H9 (cell line): ENCODE results near the gene VASH1. TPM values are rescaled to one million over a fixed set of nuclear protein-coding genes. Genes with fewer than 3 reads are reported as not detected.

ENCODE experiments used
- DNase-seq: peaks from one replicate; pipeline ENCODE4 v3.0.0-alpha.2; 2017
- H2AFZ ChIP-seq: one replicate; pipeline ENCODE4 v1.6.1; 2013; ENCODE audit warnings: mild to moderate bottlenecking, low read length, control low read depth, moderate library complexity
- H2AK5ac ChIP-seq: 2 replicates; pipeline ENCODE4 v1.6.1; 2013; ENCODE audit warnings: low read length, control low read depth, mixed read lengths; ENCODE audit not compliant: insufficient read length
- H2BK120ac ChIP-seq: one replicate; pipeline ENCODE4 v1.6.1; 2013; ENCODE audit warnings: low read depth, mild to moderate bottlenecking, low read length, control low read depth, inconsistent platforms; ENCODE audit not compliant: poor library complexity, severe bottlenecking
- H2BK12ac ChIP-seq: 2 replicates; pipeline ENCODE4 v1.6.1; 2013; ENCODE audit warnings: low read length, control low read depth, mixed read lengths, low read depth; ENCODE audit not compliant: insufficient read length
- H2BK15ac ChIP-seq: 2 replicates; pipeline ENCODE4 v1.6.1; 2013; ENCODE audit warnings: low read depth, low read length, control low read depth
- H2BK20ac ChIP-seq: one replicate; pipeline ENCODE4 v1.6.1; 2013; ENCODE audit warnings: low read depth, mild to moderate bottlenecking, low read length, control low read depth, inconsistent platforms; ENCODE audit not compliant: poor library complexity, severe bottlenecking
- H2BK5ac ChIP-seq: 2 replicates; pipeline ENCODE4 v1.6.1; 2013; ENCODE audit warnings: low read length, control low read depth, mixed read lengths; ENCODE audit not compliant: insufficient read length
- H3K14ac ChIP-seq: 2 replicates; pipeline ENCODE4 v1.6.1; 2013; ENCODE audit warnings: low read length, control low read depth; ENCODE audit not compliant: insufficient read depth
- H3K18ac ChIP-seq: 2 replicates; pipeline ENCODE4 v1.6.1; 2013; ENCODE audit warnings: low read depth, mild to moderate bottlenecking, mixed read lengths, low read length, control low read depth; ENCODE audit not compliant: insufficient read length
- H3K23ac ChIP-seq: 2 replicates; pipeline ENCODE4 v1.6.1; 2013; ENCODE audit warnings: low read length, control low read depth, mixed read lengths, low read depth; ENCODE audit not compliant: insufficient read length
- H3K23me2 ChIP-seq: 2 replicates; pipeline ENCODE4 v1.6.1; 2013; ENCODE audit warnings: low read depth, mild to moderate bottlenecking, mixed read lengths, low read length, control low read depth; ENCODE audit not compliant: insufficient read length, poor library complexity, severe bottlenecking
- H3K27ac ChIP-seq: 2 replicates; pipeline ENCODE4 v1.5.1; 2013; ENCODE audit warnings: low read length, control low read depth, mixed read lengths, low read depth; ENCODE audit not compliant: insufficient read length
- H3K27me3 ChIP-seq: 2 replicates; pipeline ENCODE4 v1.6.1; 2013; ENCODE audit warnings: low read length, control low read depth, inconsistent platforms; ENCODE audit not compliant: insufficient read depth
- H3K4ac ChIP-seq: 2 replicates; pipeline ENCODE4 v1.6.1; 2013; ENCODE audit warnings: low read depth, mild to moderate bottlenecking, control low read depth, inconsistent platforms, low read length, moderate library complexity
- H3K4me1 ChIP-seq: 2 replicates; pipeline ENCODE4 v1.6.1; 2013; ENCODE audit warnings: low read length, control low read depth, inconsistent platforms; ENCODE audit not compliant: insufficient read depth
- H3K4me2 ChIP-seq: 2 replicates; pipeline ENCODE4 v1.6.1; 2013; ENCODE audit warnings: low read length, control low read depth, mixed read lengths; ENCODE audit not compliant: insufficient read length, insufficient read depth
- H3K56ac ChIP-seq: 2 replicates; pipeline ENCODE4 v1.6.1; 2013; ENCODE audit warnings: low read depth, mild to moderate bottlenecking, mixed read lengths, low read length, control low read depth; ENCODE audit not compliant: insufficient read length
- H3K79me1 ChIP-seq: 2 replicates; pipeline ENCODE4 v1.6.1; 2013; ENCODE audit warnings: low read depth, mild to moderate bottlenecking, moderate library complexity, low read length, control low read depth, inconsistent platforms; ENCODE audit not compliant: insufficient read depth, poor library complexity, severe bottlenecking
- H3K79me2 ChIP-seq: 2 replicates; pipeline ENCODE4 v1.6.1; 2013; ENCODE audit warnings: low read length, control low read depth, inconsistent platforms; ENCODE audit not compliant: insufficient read depth
- H3K9ac ChIP-seq: 2 replicates; pipeline ENCODE4 v1.6.1; 2013; ENCODE audit warnings: low read length, control low read depth, mixed read lengths; ENCODE audit not compliant: insufficient read length; ENCODE audit errors: extremely low read depth
- H3K9me3 ChIP-seq: one replicate; pipeline ENCODE4 v1.6.1; 2013; ENCODE audit warnings: low read depth, low read length, inconsistent platforms; ENCODE audit not compliant: control insufficient read depth
- H3T11ph ChIP-seq: one replicate; pipeline ENCODE4 v1.6.1; 2013; ENCODE audit warnings: mild to moderate bottlenecking, low read length, control low read depth, inconsistent platforms
- H4K20me1 ChIP-seq: one replicate; pipeline ENCODE4 v1.6.1; 2013; ENCODE audit not compliant: control insufficient read depth, insufficient read length, insufficient read depth
- H4K5ac ChIP-seq: 2 replicates; pipeline ENCODE4 v1.6.1; 2013; ENCODE audit warnings: low read depth, mild to moderate bottlenecking, mixed read lengths, low read length, control low read depth; ENCODE audit not compliant: insufficient read length
- H4K8ac ChIP-seq: replicated peaks from 2 replicates; pipeline ENCODE4 v1.6.1; 2013; ENCODE audit warnings: low read length, control low read depth, mixed read lengths, low read depth; ENCODE audit not compliant: insufficient read length
- H4K91ac ChIP-seq: 2 replicates; pipeline ENCODE4 v1.6.1; 2013; ENCODE audit warnings: low read depth, mild to moderate bottlenecking, moderate library complexity, mixed read lengths, low read length, control low read depth; ENCODE audit not compliant: insufficient read length
- H3K27ac Mint-ChIP-seq, 3 experiments: 2 replicates in 2 of 3; 3 replicates in 1 of 3; pipeline ENCODE4 v1.8.0; 2020 to 2021; ENCODE audit warnings: mixed read lengths in 3 of 3, mild to moderate bottlenecking in 1 of 3, moderate library complexity in 1 of 3
- H3K27me3 Mint-ChIP-seq: 2 replicates; pipeline ENCODE4 v1.8.0; 2021; ENCODE audit warnings: low read depth, mild to moderate bottlenecking, moderate library complexity, mixed read lengths
- H3K36me3 Mint-ChIP-seq, 3 experiments: 2 replicates in 2 of 3; 3 replicates in 1 of 3; pipeline ENCODE4 v1.8.0; 2020 to 2021; ENCODE audit warnings: low read depth in 3 of 3, mixed read lengths in 3 of 3; ENCODE audit not compliant: insufficient read depth in 1 of 3
- H3K4me1 Mint-ChIP-seq, 2 experiments: 2 replicates each; pipeline ENCODE4 v1.8.0; 2020; ENCODE audit warnings: mixed read lengths in 2 of 2
- H3K4me3 Mint-ChIP-seq, 2 experiments: 2 replicates in 1 of 2; 3 replicates in 1 of 2; pipeline ENCODE4 v1.8.0; 2020 to 2021; ENCODE audit warnings: mild to moderate bottlenecking in 2 of 2, mixed read lengths in 2 of 2, moderate library complexity in 1 of 2
- H3K9me3 Mint-ChIP-seq, 2 experiments: 2 replicates in 1 of 2; 3 replicates in 1 of 2; pipeline ENCODE4 v1.8.0; 2020; ENCODE audit warnings: mild to moderate bottlenecking in 2 of 2, mixed read lengths in 2 of 2, moderate library complexity in 1 of 2
- WGBS: extraction: QIAGEN DNeasy Blood & Tissue Kit; methylation state at CpG from one replicate; pipeline ENCODE4 v1.1.7; 2013; ENCODE audit warnings: missing lambda C conversion rate, low lambda C conversion rate, mixed read lengths; ENCODE audit not compliant: insufficient read length; ENCODE audit errors: extremely low coverage; 5-methylcytosine and 5-hydroxymethylcytosine counted together
- total RNA-seq: library from RNA; stranded (reverse); gene quantifications from 2 replicates; pipeline ENCODE4 v1.2.1, GENCODE V29; 2021
- TF ChIP-seq, protein P1 (sequence below): fragments of 200-600 bp; sonication (generic); conservative IDR thresholded peaks from 3 replicates; pipeline ENCODE4 v1.8.0; 2021; ENCODE audit warnings: antibody characterized with exemption, mild to moderate bottlenecking

The VASH1 gene
- total RNA-seq, 1 experiment from 2014 or later: 5.8 TPM

DNA sequence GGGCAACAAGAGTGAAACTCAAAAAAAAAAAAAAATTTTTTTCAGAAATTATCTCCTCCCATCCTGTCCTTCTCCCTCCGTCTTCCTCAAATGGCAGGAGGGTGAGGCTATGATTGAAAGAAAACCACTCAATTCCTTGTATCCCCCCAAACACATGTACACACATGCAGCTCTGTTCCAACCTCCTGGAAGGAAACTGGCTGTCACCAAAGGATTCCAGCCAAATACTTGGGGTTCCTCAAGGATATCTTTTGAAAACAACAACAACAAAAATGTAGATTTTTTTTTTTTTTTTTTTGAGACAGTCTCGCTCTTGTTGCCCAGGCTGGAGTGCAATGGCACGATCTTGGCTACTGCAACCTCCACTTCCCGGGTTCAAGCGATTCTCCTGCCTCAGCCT, 46.8 kb upstream of the VASH1 start:
- H3K4me1 Mint-ChIP-seq: peaks cover 0 to 11% of the 10 kb centered on the region in 2 experiments; a peak in 1 of 4 replicates
- no peak overlapping the region for H3K4ac ChIP-seq
- H3K9me3 Mint-ChIP-seq: peaks cover 0 to 5% of the 10 kb centered on the region in 2 experiments; a peak in 4 of 5 replicates

More for the DNA sequence above, 46.8 kb upstream of the VASH1 start:
- Histone ChIP-seq H3K23ac (no peak overlapping the region), H3K27me3 (no peaks in the 10 kb centered on the region), H3K56ac (no peak overlapping the region), H3K79me2 (no peaks in the 10 kb centered on the region), H3K23me2 (no peaks in the 10 kb centered on the region), H3K4me1 (no peaks in the 10 kb centered on the region), H2AK5ac (no peak overlapping the region), H2BK12ac (no peak overlapping the region), H3K4me2 (no peak overlapping the region), H3K9ac (no peak overlapping the region), H4K8ac (no peak overlapping the region), H2BK20ac (no peak overlapping the region), H2BK15ac (no peak overlapping the region), H4K20me1 (no peaks in the 10 kb centered on the region), H4K5ac (no peak overlapping the region), H3T11ph (no peak overlapping the region), H2AFZ (no peak overlapping the region), H2BK5ac (no peak overlapping the region), H3K79me1 (no peaks in the 10 kb centered on the region), H4K91ac (no peak overlapping the region), H3K27ac (no peak overlapping the region), H2BK120ac (no peak overlapping the region), H3K9me3 (no peaks in the 10 kb centered on the region), H3K18ac (no peak overlapping the region), H3K14ac (no peak overlapping the region)
- no peak for DNase-seq
- TF ChIP-seq, protein P1, sequence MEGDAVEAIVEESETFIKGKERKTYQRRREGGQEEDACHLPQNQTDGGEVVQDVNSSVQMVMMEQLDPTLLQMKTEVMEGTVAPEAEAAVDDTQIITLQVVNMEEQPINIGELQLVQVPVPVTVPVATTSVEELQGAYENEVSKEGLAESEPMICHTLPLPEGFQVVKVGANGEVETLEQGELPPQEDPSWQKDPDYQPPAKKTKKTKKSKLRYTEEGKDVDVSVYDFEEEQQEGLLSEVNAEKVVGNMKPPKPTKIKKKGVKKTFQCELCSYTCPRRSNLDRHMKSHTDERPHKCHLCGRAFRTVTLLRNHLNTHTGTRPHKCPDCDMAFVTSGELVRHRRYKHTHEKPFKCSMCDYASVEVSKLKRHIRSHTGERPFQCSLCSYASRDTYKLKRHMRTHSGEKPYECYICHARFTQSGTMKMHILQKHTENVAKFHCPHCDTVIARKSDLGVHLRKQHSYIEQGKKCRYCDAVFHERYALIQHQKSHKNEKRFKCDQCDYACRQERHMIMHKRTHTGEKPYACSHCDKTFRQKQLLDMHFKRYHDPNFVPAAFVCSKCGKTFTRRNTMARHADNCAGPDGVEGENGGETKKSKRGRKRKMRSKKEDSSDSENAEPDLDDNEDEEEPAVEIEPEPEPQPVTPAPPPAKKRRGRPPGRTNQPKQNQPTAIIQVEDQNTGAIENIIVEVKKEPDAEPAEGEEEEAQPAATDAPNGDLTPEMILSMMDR: no peak
- no CpG with 5 or more reads among the region's 5 CpGs for WGBS
- Mint-ChIP-seq H3K4me3 (no peak overlapping the region), H3K27me3 (peaks cover 8% of the 10 kb centered on the region), H3K27ac (no peak overlapping the region), H3K36me3 (no peaks in the 10 kb centered on the region; a peak in 1 of 7 replicates)
